Glomerular visceral epithelial cell (primary cell): ENCODE results near the gene GPR34.
"Not testable (repeated sequence)": the region's sequence is repeated elsewhere in the genome, so short reads cannot be mapped to it uniquely, and the experiment has no call there.

Source experiments
- DNase-seq: peaks from one replicate; pipeline ENCODE4 v3.0.0-alpha.2; 2016; ENCODE audit errors: extremely low spot score

GPR34 gene

GRCh38 chrX:41693024-41693423, 4.3 kb downstream of the GPR34 start:
- no peak for DNase-seq

- no peak for DNase-seq
Measured at GRCh38 chrX:41695426-41695825, 6.7 kb downstream of the GPR34 start.

GRCh38 chrX:41703574-41704029, 14.8 kb downstream of the GPR34 start:
- no peak for DNase-seq

- DNase-seq = no peak
Measured at GRCh38 chrX:41705042-41705441, 16.3 kb downstream of the GPR34 start.

- DNase-seq = no peak
Measured at GRCh38 chrX:41705680-41706374, 17.1 kb downstream of the GPR34 start.

- no peak for DNase-seq
Measured at GRCh38 chrX:41707218-41707617, 18.4 kb downstream of the GPR34 start.

GRCh38 chrX:41708486-41708885, 19.7 kb downstream of the GPR34 start:
- no peak for DNase-seq

GRCh38 chrX:41711021-41711667, 22.4 kb downstream of the GPR34 start:
- DNase-seq = no peak

GRCh38 chrX:41716222-41716621, 27.4 kb downstream of the GPR34 start:
- DNase-seq = no peak

- DNase-seq = no peak
Measured at GRCh38 chrX:41716767-41717473, 28.1 kb downstream of the GPR34 start.

GRCh38 chrX:41718481-41719235, 29.9 kb downstream of the GPR34 start:
- peak; percentile 24 for DNase-seq

- DNase-seq = not testable (repeated sequence)
Measured at GRCh38 chrX:41719610-41720009, 30.8 kb downstream of the GPR34 start.

- no peak for DNase-seq
Measured at GRCh38 chrX:41720125-41720779, 31.5 kb downstream of the GPR34 start.

GRCh38 chrX:41721590-41721989, 32.8 kb downstream of the GPR34 start:
- DNase-seq = no peak

- DNase-seq = no peak
Measured at GRCh38 chrX:41722214-41722613, 33.4 kb downstream of the GPR34 start.

- no peak for DNase-seq
Measured at GRCh38 chrX:41722816-41723618, 34.2 kb downstream of the GPR34 start.

GRCh38 chrX:41723826-41724225, 35.1 kb downstream of the GPR34 start, which contains the start of gene GPR82:
Gene GPR82, plus strand, starts transcription at chrX:41724181. Its CDS starts 2,846 bp downstream, at chrX:41727027.
- DNase-seq = no peak

GRCh38 chrX:41728125-41728524, 39.4 kb downstream of the GPR34 start:
- DNase-seq = no peak

- DNase-seq = no peak
Measured at GRCh38 chrX:41730081-41730480, 41.3 kb downstream of the GPR34 start.

- DNase-seq = no peak
Measured at GRCh38 chrX:41732260-41732659, 43.5 kb downstream of the GPR34 start.

- DNase-seq = no peak
Measured at GRCh38 chrX:41733939-41734338, 45.2 kb downstream of the GPR34 start.
